ENCODE data around the gene SNX10. TPM values are rescaled to one million over a fixed set of nuclear protein-coding genes. Genes with fewer than 3 reads are reported as not detected.
"Not testable (repeated sequence)": the region's sequence is repeated elsewhere in the genome, so short reads cannot be mapped to it uniquely, and the experiment has no call there.

Gene SNX10
- total RNA-seq, 6 experiments from 2014 or later: not detected

DNA sequence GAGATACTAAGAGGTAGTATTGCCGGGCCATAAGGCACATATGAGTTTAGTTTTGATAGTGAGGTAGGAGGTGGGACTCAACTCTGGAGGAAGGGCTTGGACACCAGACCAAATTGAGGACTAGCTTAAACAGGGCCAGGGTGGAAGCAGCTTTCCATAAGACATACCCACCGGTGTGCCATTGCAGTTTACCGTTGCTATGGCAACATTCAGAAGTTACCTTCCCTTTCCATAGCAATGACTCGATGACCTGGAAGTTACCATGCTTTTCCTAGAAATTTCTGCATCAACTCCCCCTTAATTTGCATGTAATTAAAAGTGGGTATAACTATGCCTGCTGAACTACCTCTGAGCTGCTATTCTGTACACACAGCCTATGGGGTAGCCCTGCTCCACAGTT is 10.9 kb upstream of the SNX10 start:
- Mint-ChIP-seq H3K36me3 (ENCODE audit: low read depth) (no peaks in the 10 kb centered on the region), H3K27ac (no peak overlapping the region), H3K27me3 (ENCODE audit: insufficient read depth) (no peaks in the 10 kb centered on the region; the same call in 1 of the 2 replicates), H3K4me3 (no peak overlapping the region), H3K4me1 (ENCODE audit: low read depth) (peaks cover 4% of the 10 kb centered on the region; the same call in 1 of the 2 replicates), H3K9me3 (peaks cover 4% of the 10 kb centered on the region; the same call in 1 of the 2 replicates)
- DNase-seq: no peak
- TF ChIP-seq, protein P1, sequence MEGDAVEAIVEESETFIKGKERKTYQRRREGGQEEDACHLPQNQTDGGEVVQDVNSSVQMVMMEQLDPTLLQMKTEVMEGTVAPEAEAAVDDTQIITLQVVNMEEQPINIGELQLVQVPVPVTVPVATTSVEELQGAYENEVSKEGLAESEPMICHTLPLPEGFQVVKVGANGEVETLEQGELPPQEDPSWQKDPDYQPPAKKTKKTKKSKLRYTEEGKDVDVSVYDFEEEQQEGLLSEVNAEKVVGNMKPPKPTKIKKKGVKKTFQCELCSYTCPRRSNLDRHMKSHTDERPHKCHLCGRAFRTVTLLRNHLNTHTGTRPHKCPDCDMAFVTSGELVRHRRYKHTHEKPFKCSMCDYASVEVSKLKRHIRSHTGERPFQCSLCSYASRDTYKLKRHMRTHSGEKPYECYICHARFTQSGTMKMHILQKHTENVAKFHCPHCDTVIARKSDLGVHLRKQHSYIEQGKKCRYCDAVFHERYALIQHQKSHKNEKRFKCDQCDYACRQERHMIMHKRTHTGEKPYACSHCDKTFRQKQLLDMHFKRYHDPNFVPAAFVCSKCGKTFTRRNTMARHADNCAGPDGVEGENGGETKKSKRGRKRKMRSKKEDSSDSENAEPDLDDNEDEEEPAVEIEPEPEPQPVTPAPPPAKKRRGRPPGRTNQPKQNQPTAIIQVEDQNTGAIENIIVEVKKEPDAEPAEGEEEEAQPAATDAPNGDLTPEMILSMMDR (IDR thresholded peaks at IDR 0.05): no peak

DNA sequence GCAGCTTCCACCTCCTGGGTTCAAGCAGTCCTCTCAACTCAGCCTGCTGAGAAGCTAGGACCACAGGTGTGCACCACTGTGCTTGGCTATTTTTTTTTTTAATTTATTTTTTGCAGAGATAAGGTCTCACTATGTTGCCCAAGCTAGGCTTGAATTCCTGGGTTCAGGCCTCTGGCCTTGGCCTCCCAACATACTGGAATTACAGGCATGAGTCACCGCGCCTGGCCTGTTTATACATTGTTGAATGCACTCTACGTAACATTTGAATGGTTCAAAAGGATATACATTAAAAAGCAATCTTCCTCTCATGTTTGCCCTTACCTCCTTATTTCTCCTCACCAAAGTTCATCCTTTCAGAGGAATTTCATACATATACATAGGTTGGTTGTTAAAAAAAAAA is 7.2 kb upstream of the SNX10 start:
- Mint-ChIP-seq H3K36me3 (ENCODE audit: low read depth) (no peaks in the 10 kb centered on the region), H3K27ac (no peak overlapping the region)
- TF ChIP-seq, protein P1 (IDR thresholded peaks at IDR 0.05): no peak

DNA sequence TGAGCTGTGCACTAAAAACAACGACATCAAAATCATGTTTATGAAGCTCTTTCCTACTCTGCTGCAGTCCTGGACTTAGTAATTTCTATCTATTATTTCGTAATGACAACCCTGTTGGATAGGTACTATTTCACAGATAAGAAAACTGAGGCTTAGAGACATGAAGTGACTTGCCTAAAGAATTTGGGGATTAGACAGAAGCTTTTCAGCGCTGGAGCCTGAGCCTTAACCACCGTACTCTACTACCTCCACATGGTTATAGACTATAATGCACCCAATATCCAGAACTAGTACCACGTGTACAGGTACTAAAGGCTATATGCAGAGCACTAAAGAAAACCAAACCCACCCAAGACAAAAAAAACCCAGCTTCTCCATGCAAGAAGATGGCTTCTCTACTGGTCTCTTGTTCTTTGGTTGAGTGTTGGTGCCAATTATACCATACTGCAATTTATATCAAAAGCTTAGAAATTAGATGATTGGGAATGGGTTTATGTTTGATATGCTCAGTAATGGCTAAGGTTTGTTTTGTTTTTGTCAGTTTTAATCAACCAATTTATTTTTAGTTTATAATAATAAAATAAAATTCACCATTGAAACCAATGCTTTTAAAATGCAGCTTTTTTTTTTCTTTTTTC is 6.5 kb upstream of the SNX10 start:
- no peak for DNase-seq
- no peak overlapping the region for H3K27ac Mint-ChIP-seq

More for the DNA sequence above, 7.2 kb upstream of the SNX10 start:
- Mint-ChIP-seq H3K4me3 (no peak overlapping the region), H3K9me3 (no peaks in the 10 kb centered on the region), H3K4me1 (ENCODE audit: low read depth) (peaks cover 4% of the 10 kb centered on the region; the same call in 1 of the 2 replicates), H3K27me3 (ENCODE audit: insufficient read depth) (peaks cover 2% of the 10 kb centered on the region)
- DNase-seq: no peak

DNA sequence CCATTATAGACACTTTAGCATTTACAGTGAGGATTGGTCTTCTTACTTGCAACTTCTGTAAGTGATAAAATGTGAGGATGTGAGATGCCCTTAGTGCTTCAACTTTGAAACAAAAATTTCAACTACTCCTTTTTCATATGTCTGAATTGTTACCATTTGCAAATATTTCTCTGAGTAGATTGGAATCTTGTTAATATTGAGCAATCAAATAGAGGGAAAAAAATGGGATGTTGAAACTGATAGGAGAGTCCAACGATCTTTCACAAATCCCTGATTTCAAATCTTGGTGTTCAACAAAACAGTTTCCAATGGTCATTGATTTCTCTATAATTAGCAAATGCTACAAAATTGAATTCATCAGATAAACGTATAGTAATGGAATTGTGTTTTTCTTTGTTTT is 5.5 kb upstream of the SNX10 start:
- Mint-ChIP-seq H3K36me3 (ENCODE audit: low read depth) (no peaks in the 10 kb centered on the region), H3K4me3 (no peak overlapping the region), H3K27ac (no peak overlapping the region), H3K4me1 (ENCODE audit: low read depth) (no peaks in the 10 kb centered on the region), H3K27me3 (ENCODE audit: insufficient read depth) (peaks cover 2% of the 10 kb centered on the region), H3K9me3 (no peaks in the 10 kb centered on the region)
- TF ChIP-seq, protein P1 (IDR thresholded peaks at IDR 0.05): no peak
- DNase-seq: no peak

More for the DNA sequence above, 6.5 kb upstream of the SNX10 start:
- Mint-ChIP-seq H3K4me3 (no peak overlapping the region), H3K9me3 (no peaks in the 10 kb centered on the region), H3K36me3 (ENCODE audit: low read depth) (no peaks in the 10 kb centered on the region), H3K27me3 (ENCODE audit: insufficient read depth) (peaks cover 2% of the 10 kb centered on the region), H3K4me1 (ENCODE audit: low read depth) (no peaks in the 10 kb centered on the region)
- TF ChIP-seq, protein P1 (IDR thresholded peaks at IDR 0.05): no peak

DNA sequence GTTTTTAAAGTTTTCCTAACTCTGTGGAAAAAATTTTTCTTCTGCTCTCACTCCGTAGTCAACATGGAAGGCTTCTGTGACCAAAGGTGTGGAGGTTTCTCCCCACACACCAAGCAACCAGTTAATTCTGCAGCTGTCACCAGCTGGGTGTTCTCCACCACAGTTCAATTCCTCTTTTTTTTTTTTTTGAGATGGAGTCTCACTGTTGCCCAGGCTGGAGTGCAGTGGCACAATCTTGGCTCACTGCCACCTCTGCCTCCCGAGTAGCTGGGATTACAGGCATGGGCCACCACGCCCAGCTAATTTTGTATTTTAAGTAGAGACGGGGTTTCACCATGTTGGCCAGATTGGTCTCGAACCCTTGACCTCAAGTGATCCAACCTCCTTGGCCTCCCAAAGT is 3.5 kb upstream of the SNX10 start:
- not testable (repeated sequence) for H3K9me3 Mint-ChIP-seq, DNase-seq

DNA sequence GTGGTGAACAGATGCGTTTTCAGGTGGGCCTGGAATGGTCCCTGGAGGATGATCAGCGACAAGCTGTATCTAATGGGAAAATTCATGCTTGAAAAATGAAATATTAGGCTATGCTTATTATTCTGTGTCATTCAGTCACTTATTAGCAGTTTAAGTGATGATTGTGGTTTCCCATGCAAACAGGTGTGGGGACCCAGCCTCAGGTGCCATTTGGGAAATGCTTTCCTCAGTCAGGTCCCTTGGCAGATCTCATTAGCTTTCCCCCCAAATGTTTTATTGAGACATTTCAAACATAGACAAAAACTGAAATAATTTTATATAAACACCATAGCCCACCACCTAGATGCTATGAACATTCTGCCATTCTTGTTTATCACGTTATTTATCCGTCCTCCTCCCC is 411 bp upstream of the SNX10 start:
- H3K27me3 Mint-ChIP-seq (ENCODE audit: insufficient read depth): peaks cover 5% of the 10 kb centered on the region
- no peak overlapping the region for H3K27ac Mint-ChIP-seq
- no peak overlapping the region for H3K4me3 Mint-ChIP-seq
- peaks cover 4% of the 10 kb centered on the region; the same call in 1 of the 2 replicates for H3K9me3 Mint-ChIP-seq
- no peaks in the 10 kb centered on the region for H3K36me3 Mint-ChIP-seq (ENCODE audit: low read depth)
- no peak for DNase-seq
- TF ChIP-seq, protein P1 (IDR thresholded peaks at IDR 0.05): no peak
- no peaks in the 10 kb centered on the region for H3K4me1 Mint-ChIP-seq (ENCODE audit: low read depth)

More for the DNA sequence above, 3.5 kb upstream of the SNX10 start:
- not testable (repeated sequence) for H3K27ac Mint-ChIP-seq; H3K4me3 Mint-ChIP-seq; H3K27me3 Mint-ChIP-seq (ENCODE audit: insufficient read depth); H3K36me3 Mint-ChIP-seq (ENCODE audit: low read depth); H3K4me1 Mint-ChIP-seq (ENCODE audit: low read depth)
